Measurements from ENCODE around the gene RUVBL1.
"Not testable (repeated sequence)": the region's sequence is repeated elsewhere in the genome, so short reads cannot be mapped to it uniquely, and the experiment has no call there.

RUVBL1 gene

DNA sequence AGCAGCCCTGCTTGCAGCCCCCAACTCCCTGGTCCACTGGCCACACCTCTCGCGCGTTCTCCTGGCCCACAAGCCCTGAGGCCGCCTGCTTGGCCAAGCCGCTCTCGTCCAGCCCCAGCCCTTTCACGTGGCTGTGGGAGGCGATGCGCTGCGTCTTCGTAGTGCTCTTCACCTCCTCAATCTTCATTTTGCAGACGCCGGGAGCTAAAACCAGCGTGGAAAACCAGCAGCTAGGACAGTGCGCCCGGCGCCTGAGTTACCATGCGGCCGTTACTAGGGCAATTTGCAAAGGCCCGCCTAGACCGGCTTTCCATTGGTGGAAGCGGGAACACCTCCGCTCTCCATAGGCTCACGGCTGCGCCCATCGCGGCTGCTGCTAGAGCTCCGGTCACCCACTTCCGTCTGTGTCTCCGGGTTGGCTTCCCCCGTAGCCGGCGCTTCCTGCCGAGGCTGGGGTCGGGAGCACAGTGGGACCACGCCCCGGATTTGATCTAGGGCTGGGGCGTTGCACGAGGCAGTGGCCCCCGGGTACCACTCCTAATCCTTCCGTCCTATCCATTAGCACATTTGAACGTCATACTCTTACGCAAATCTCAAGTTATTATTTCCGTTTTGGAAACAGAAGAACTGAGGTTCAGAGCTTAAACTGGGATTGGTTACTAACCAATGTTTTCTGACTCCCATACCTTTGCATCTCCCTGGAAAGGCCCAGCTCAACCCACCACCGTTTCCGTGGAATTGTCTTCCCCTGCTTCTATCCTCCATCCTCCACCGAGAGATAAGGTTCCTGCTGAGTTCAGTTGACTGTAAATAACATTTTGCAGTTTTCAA lies at the start of gene RUVBL1:
Gene RUVBL1, minus strand, starts transcription at position 275 of the 831 bp plus-strand sequence. Its CDS starts 88 bp downstream, at position 187.
- DNase-seq: peak; percentile 99

DNA sequence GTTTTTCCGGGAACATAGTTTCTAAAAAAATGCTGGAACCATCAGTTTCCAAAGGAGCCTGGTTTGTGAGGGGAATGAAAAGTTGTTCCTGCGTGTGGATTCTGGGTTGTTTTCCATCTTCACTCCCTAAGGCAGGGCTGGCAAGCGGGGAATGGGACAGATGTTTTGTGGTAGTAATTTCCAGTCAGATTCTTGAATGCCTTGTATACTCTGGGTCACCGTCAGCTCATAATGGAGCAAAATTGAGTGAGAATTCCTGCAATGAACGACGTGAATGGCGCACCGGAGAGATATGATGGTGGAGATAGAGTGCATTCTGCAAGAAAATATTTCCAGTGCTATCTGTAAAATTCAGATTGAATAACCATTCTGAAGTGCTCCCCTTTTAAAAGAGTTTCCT lies 49.6 kb upstream of the RUVBL1 start:
- DNase-seq: no peak

- DNase-seq: peak; percentile 93
Measured at GRCh38 chr3:128170866-128171516, 47.4 kb upstream of the RUVBL1 start.

- DNase-seq: no peak
Measured at GRCh38 chr3:128168836-128169235, 45.2 kb upstream of the RUVBL1 start.

DNA sequence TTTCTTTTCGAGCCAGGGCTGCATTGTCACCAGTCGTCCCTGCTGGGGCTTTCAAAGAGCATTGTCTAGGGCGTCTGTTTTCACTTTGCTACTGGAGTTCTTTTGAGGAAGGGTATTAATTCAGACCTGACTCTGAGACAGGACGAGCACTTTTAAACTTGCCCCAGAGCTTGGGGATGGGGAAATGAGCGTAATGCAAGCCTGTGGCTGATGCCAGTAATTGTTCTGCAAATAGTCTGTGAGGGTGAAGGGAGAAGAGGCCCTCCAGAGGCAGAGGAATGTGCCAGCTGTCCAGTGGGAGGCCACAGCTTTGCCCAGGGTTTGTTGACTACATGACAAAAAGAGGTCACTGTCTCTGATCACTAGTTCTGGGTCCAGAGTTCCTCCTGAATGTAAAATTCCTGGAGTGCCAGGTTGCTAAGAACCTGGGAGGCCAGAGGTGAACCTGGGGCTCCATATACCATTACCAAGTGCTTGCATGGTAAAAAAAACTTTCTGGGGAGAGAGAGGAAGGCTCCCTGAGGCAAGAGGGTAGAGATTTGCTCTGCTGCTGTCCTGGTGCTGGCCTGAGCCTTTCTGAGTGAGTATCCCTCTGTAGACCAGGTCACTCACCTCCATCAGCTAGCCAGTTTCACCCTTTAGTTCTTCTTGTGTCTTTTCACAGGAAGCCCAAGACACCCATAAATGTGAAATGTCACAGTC lies 44.5 kb upstream of the RUVBL1 start:
- DNase-seq: no peak

- DNase-seq: no peak
Measured at GRCh38 chr3:128167646-128167972, 44.0 kb upstream of the RUVBL1 start.

DNA sequence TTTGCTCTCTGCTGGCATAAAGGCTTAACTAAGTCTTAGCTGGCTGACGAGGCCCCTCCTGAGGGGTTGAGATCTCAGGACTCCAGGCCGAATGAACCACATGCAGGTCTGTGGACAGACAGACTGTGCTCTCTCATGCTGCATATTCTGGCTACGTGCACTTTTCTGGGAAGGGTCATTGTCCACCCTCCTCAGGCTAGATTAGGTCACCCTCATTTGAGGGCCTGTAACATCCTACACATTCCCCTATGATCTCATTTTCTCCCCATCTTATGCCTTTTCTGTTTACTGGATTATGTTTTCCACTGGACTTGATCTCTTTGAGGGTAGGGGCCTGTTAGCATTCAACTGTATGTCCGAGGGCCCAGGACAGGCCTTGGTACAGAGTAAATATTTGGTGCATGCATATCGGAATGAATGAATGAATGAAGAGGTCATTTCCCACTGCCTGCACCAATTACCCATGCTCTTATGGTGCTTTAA lies 43.4 kb upstream of the RUVBL1 start:
- no peak for DNase-seq

- no peak for DNase-seq
Measured at GRCh38 chr3:128163432-128163831, 39.8 kb upstream of the RUVBL1 start.

DNA sequence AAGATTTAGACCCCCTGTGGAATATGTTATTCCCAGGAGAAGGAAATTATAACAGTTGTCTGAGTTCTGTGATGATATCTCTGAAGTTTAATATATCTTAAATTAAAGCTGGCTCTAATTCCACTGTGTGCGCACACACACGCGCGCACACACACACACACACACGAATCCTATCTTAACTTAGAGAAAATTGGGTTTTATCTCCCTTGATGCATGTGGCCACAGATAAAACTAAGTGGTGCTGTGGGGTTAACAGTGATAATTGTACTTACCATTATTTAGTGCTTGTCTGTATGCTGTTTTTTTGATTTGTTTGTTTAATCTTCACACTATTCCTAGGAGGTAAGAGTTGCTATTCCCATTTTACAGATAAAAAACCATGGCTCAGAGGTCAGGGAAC lies 37.0 kb upstream of the RUVBL1 start:
- DNase-seq: no peak

DNA sequence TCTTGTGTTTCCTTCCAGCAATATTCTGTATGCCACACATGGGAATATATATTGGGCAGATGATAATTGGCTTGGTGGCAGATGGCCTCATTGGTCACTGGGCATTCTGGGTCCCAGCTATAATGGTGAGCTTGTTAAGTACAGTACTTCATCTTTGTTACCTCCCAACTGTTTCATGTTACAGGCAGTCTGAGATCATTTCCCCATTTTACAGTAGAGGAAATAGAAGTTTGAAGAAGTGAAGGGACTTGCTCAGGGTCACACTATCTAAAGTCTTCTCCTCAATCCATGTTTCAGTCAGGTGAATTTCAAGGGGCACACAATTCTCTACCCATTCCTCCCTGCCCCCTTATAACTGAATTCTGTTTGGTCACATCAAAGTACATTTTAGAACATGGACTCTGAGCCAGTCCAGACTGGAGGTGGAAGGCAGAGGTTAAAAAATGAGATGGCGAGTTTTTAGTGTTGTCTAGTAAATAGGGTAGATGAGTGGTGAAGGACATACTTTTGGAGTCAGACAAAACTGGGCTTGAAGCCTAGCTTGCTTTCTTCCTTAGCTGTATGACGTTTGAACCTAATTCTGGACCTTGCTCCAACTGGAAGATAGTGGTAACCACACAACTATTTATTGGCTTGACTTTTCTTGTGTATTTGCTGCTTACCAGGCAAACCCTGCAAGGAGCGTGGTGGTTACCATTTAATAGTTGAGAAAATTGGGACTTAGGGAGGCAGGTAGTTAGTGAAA lies 32.2 kb upstream of the RUVBL1 start:
- no peak for DNase-seq

GRCh38 chr3:128154354-128154753 lies 30.7 kb upstream of the RUVBL1 start:
- not testable (repeated sequence) for DNase-seq

GRCh38 chr3:128153156-128154041 lies 29.8 kb upstream of the RUVBL1 start, which contains the start of gene EEFSEC:
Gene EEFSEC (plus strand): TSS chr3:128153481. CDS start chr3:128153508, 27 bp downstream.
- DNase-seq: peak; percentile 96

DNA sequence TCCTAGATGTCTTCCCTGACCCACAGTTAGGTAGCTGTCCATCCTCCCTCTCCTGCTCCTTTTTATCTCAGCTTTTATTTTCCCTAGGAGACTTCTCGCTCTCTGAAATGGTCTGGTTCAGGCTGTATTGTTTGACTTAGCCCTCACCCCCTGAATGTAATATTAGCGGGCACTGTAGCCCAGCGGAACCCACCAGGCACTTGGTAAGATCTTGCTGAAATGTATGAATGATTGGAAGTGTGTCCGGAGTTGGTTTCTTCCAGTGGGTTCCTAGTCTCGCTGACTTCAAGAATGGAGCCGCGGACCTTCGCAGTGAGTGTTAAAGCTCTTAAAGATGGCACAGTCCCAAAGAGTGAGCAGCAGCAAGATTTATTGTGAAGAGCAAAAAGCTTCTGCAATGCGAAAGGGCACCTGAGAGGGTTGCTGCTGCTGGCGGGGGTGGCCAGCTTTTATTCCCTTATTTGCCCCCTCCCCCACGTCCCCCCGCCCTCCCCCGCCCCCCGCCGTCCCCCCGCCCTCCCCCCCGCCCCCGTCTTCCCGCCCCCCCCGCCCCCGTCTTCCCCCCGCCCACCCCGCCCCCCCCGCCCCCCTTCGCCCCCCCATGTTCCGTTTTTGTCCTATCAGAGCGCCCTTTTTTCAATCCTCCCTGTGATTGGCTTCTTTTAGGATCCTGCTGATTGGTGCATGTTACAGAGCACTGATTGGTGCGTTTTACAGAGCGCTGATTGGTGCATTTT lies 29.0 kb upstream of the RUVBL1 start:
- no peak for DNase-seq

DNA sequence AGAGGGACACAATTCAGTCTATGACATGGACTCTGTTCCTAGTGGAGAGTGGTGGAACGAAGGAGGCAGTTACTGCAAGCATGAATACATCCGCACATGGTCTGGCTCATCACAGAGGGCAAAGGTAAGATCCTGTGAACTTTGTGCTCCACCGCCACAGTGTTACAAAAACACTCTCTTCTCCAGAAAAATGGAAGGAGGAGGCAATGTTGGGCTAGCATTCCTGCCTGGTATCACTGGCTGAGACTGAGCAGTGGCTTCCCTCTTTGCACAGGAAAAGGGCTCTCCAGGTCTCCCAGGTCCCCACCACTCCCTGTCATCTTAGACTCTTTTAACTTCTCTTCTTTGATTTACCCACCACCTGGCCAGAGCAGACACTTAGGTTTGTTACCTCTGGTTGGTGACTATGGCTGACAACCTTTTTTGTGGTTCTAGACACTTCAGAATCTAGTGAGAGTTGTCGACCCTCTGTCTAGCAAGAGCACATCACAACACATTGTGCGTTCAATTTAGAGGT lies 28.2 kb upstream of the RUVBL1 start:
- DNase-seq: no peak

DNA sequence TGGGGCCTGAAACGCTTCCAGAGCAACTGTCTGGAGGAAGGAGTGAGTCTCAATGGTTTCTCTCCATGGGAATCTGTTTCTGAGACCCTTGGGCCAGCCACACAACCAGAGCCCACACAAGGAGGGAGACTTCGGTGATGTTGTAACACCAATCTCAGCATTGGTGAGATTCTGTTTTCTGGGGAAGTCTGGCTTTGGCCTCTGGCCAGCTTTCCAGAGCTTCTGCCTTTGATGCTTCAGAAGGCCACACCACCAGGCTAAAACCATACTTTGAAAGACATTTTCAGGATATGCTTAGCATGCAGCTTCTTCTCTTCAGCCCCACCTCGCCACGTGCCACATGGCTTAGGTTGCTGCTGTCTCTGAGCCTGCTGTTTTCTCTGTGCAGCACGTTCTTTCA lies 26.0 kb upstream of the RUVBL1 start:
- DNase-seq: no peak

DNA sequence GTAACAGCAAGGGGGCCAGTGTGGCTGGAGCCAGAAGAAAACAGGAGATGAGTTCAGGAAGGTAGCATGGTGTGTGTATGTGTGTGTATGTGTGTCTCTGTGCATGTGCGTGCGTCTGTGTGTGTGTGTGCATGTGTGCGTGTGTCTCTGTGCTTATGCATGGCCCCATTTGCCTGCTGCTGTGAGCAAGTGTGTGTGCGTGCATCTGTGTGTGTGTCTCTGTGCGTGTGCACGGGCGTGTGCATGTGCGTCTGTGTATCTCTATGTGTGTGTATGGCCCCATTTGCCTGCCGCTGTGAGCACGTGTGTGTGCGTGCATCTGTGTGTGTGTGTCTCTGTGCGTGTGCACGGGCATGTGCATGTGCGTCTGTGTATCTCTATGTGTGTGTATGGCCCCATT lies 22.6 kb upstream of the RUVBL1 start:
- no peak for DNase-seq

GRCh38 chr3:128145279-128145678 lies 21.7 kb upstream of the RUVBL1 start:
- DNase-seq: peak; percentile 88

- no peak for DNase-seq
Measured at GRCh38 chr3:128144512-128145187, 21.0 kb upstream of the RUVBL1 start.

DNA sequence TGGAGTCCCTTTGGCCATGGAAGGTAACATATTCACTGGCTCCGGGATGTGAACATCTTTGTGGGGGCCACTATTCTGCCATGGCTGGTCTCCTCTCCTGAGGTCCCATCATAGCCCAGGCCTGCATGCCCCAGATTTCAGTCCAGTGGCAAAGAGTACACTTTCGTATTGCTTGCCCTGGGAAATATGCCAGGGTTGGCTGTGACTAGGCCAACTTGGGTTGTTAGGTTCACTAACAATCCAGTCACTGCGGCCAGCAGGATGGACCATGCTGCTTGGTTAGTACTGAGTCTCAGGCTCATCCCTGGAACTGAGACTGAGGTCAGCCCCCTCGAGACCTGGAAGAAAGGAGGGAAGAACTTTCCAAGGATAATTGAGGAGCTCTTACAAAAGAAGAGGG lies 19.9 kb upstream of the RUVBL1 start:
- DNase-seq: no peak

DNA sequence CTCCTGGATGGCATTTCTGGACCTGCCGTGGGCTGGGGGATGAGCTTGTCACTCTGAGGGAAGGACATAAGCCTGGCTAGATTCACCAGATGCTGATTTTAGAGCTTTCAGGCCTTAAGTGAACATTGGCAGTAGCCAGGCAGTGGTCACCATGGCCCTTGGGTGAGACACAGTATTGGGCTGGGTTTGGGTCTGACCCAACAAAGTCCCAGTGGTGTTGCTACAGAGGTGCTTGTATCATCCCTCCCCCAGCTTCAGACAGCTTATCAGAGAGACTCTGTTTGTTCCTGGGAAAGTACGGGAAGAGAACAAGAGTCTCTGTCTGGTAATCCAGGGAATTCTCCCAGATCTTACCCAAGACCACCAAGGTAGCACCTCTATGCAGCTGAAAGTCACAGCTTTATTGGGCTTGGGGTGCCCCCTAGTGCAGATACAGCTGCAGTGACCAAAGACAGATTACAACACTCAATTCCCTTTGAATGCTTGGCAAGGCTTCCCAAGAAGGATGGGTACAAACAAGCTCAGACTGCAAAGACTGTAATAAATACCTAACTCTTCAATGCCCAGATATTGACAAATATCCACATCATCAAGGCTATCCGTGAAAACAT lies 9.8 kb upstream of the RUVBL1 start:
- peak; percentile 75 for DNase-seq

All from OCI-M1 (cell line).